Panc1 (cell line): ENCODE data around the gene MPRIP. TPM values are rescaled to one million over a fixed set of nuclear protein-coding genes. Genes with fewer than 3 reads are reported as not detected.

ENCODE experiments used
- ATAC-seq: fragments of 200-7000 bp; cut with Tn5 transposase; 2 replicates; pipeline ENCODE4 v1.9.1; 2020; ENCODE audit warnings: mild to moderate bottlenecking, moderate library complexity
- BruUV-seq: library from RNA; stranded (reverse); fragments of 400-500 nt; replicated peaks from 2 replicates; lab custom pipeline; 2021; lab: Mats Ljungman, UMichigan
- CTCF ChIA-PET: fragments of 300-600 bp; sonication (Branson Sonifier 250); formaldehyde crosslinking; loops from one replicate; lab custom pipeline; 2022; ENCODE audit warnings: antibody characterized with exemption; lab: Charles Lee
- POLR2A ChIA-PET: fragments of 300-600 bp; sonication (Branson Sonifier 250); formaldehyde crosslinking; loops from one replicate; lab custom pipeline; 2022; ENCODE audit warnings: antibody characterized with exemption; lab: Charles Lee
- DNase-seq: peaks from one replicate; pipeline ENCODE4 v3.0.0-alpha.2; 2010; ENCODE audit warnings: low read depth, low spot score
- H3K27ac ChIP-seq: 2 replicates; pipeline ENCODE4 v1.5.1; 2011; ENCODE audit warnings: mild to moderate bottlenecking, low read length, inconsistent platforms
- H3K27me3 ChIP-seq: fragments of 200-500 bp; sonication (Bioruptor generic); 2 replicates; pipeline ENCODE4 v1.6.0; 2014; ENCODE audit warnings: low read length, inconsistent platforms; ENCODE audit not compliant: control insufficient read depth, insufficient read depth
- H3K36me3 ChIP-seq: fragments of 200-500 bp; sonication (Bioruptor generic); 2 replicates; pipeline ENCODE4 v1.5.1; 2014; ENCODE audit warnings: inconsistent platforms, mild to moderate bottlenecking, low read length, moderate library complexity; ENCODE audit not compliant: control insufficient read depth, insufficient read depth
- H3K4me1 ChIP-seq: 2 replicates; pipeline ENCODE4 v1.5.1; 2011; ENCODE audit warnings: inconsistent platforms, mild to moderate bottlenecking, low read length, moderate library complexity; ENCODE audit not compliant: control insufficient read depth, insufficient read depth
- H3K4me3 ChIP-seq, 2 experiments: 2 replicates each; pipeline ENCODE4 v1.5.1; 2011 to 2012; ENCODE audit warnings: low read depth in 2 of 2, low read length in 2 of 2, mild to moderate bottlenecking in 2 of 2, inconsistent platforms in 1 of 2, moderate library complexity in 1 of 2
- H3K9me3 ChIP-seq: fragments of 200-500 bp; sonication (Bioruptor generic); 2 replicates; pipeline ENCODE4 v1.5.1; 2014; ENCODE audit warnings: low read depth, mild to moderate bottlenecking, inconsistent platforms, low read length, moderate library complexity; ENCODE audit not compliant: control insufficient read depth, insufficient read depth
- CTCF ChIP-seq: fragments of 450-650 bp; IDR thresholded peaks from 2 replicates; pipeline ENCODE4 v1.5.1; 2017; ENCODE audit warnings: mild to moderate bottlenecking
- POLR2AphosphoS5 ChIP-seq: IDR thresholded peaks from 2 replicates; pipeline ENCODE4 v1.6.1; 2012; ENCODE audit warnings: mild to moderate bottlenecking, low read depth, low read length, moderate library complexity
- REST ChIP-seq, 2 experiments: IDR thresholded peaks; 2 replicates each; pipeline ENCODE4 v1.6.1; 2011 to 2012; ENCODE audit warnings: low read depth in 2 of 2, control low read depth in 1 of 2, low read length in 1 of 2, mild to moderate bottlenecking in 1 of 2, moderate library complexity in 1 of 2; ENCODE audit not compliant: insufficient read depth in 1 of 2
- SIN3A ChIP-seq: IDR thresholded peaks from 2 replicates; pipeline ENCODE4 v1.6.1; 2012; ENCODE audit warnings: low read depth, mild to moderate bottlenecking, low read length, moderate library complexity, borderline replicate concordance; ENCODE audit not compliant: insufficient read depth
- TCF7L2 ChIP-seq: IDR thresholded peaks from 2 replicates; pipeline ENCODE4 v1.6.1; 2011; ENCODE audit warnings: mild to moderate bottlenecking, low read depth, low read length, inconsistent platforms
- in situ Hi-C: cut with HindIII; loops from 2 replicates; pipeline ENCODE4 v1.10.0; 2016; ENCODE audit warnings: low sequenced_read_pairs, low pct_unique_long_range_greater_than_20kb
- intact Hi-C: fragments of 100-400 bp; cut with micrococcal nuclease; formaldehyde crosslinking; loops from one replicate; pipeline ENCODE4 v1.10.0; 2022; ENCODE audit not compliant: unreplicated experiment
- total RNA-seq: library from RNA; stranded (reverse); gene quantifications from one replicate; pipeline ENCODE4 v1.2.1, GENCODE V29; 2021; ENCODE audit not compliant: unreplicated experiment

The MPRIP gene
- total RNA-seq, 1 experiment from 2014 or later: 155 TPM

GRCh38 chr17:17059301-17059890 lies 17.1 kb downstream of the MPRIP start:
- Histone ChIP-seq H3K9me3 (no peaks in the 10 kb centered on the region), H3K4me1 (no peaks in the 10 kb centered on the region), H3K4me3 (no peak overlapping the region), H3K36me3 (no peaks in the 10 kb centered on the region), H3K27ac (no peak overlapping the region), H3K27me3 (no peaks in the 10 kb centered on the region)
- no peak for TF ChIP-seq REST (IDR thresholded peaks at IDR 0.05; ENCODE audit: insufficient read depth in 1 of 2, low read depth in 2 of 2, low read length in 1 of 2)
- TF ChIP-seq SIN3A: no peak
- no peak for TF ChIP-seq CTCF
- TF ChIP-seq TCF7L2: no peak
- no peak for TF ChIP-seq POLR2AphosphoS5
- in situ Hi-C loops: no loop called here
- ATAC-seq (no peak), DNase-seq (no peak)
- POLR2A ChIA-PET: interaction anchor here (0.6 kb wide), 1 partner anchor 57 kb away, joined by 3 read pairs; no protein-coding TSS in a partner anchor
- no TSS peak for BruUV-seq
- intact Hi-C loops: no loop called here
- CTCF ChIA-PET: interaction anchor here (0.6 kb wide), 1 partner anchor 120 kb away, joined by 10 read pairs; no protein-coding TSS in a partner anchor

- in situ Hi-C loops (no loop called here), intact Hi-C loops (no loop called here)
- CTCF ChIA-PET: no interaction called here
- H3K27me3 ChIP-seq: no peaks in the 10 kb centered on the region
- no peak for ATAC-seq
- H3K4me1 ChIP-seq: no peaks in the 10 kb centered on the region; the same call in 1 of the 2 replicates
- POLR2A ChIA-PET: no interaction called here
- BruUV-seq: no TSS peak
- H3K9me3 ChIP-seq: no peaks in the 10 kb centered on the region
- no peaks in the 10 kb centered on the region for H3K36me3 ChIP-seq
- no peak for DNase-seq
- H3K4me3 ChIP-seq: no peak overlapping the region
- H3K27ac ChIP-seq: no peak overlapping the region
- TF ChIP-seq REST (IDR thresholded peaks at IDR 0.05; ENCODE audit: insufficient read depth in 1 of 2, low read depth in 2 of 2, low read length in 1 of 2) (no peak), CTCF (no peak), POLR2AphosphoS5 (no peak), TCF7L2 (no peak), SIN3A (no peak)
Measured at GRCh38 chr17:17060001-17060922, 18.0 kb downstream of the MPRIP start.
